NCI-H345 (cell line): Measurements from ENCODE around the gene PSMB7.

Experiments
- DNase-seq: peaks from one replicate; lab custom pipeline; 2025; lab: John Stamatoyannopoulos, UW

PSMB7 gene

GRCh38 chr9:124325816-124326215, 89.4 kb downstream of the PSMB7 start:
- no peak for DNase-seq

- no peak for DNase-seq
Observed at GRCh38 chr9:124323904-124324303, 91.3 kb downstream of the PSMB7 start.

- no peak for DNase-seq
Observed at GRCh38 chr9:124322618-124323432, 92.4 kb downstream of the PSMB7 start.

- no peak for DNase-seq
Observed at GRCh38 chr9:124321935-124322334, 93.3 kb downstream of the PSMB7 start.

- no peak for DNase-seq
Observed at GRCh38 chr9:124321416-124321815, 93.8 kb downstream of the PSMB7 start.

GRCh38 chr9:124320062-124320973, 94.9 kb downstream of the PSMB7 start:
- peak; percentile 63 for DNase-seq

- DNase-seq, result no peak
Observed at GRCh38 chr9:124315882-124316281, 99.4 kb downstream of the PSMB7 start.

- DNase-seq, result no peak
Observed at GRCh38 chr9:124313940-124314339, 101.3 kb downstream of the PSMB7 start.

GRCh38 chr9:124312290-124313265, 102.7 kb downstream of the PSMB7 start:
- no peak for DNase-seq

GRCh38 chr9:124311283-124311682, 104.0 kb downstream of the PSMB7 start:
- DNase-seq, result no peak

GRCh38 chr9:124309667-124310084, 105.6 kb downstream of the PSMB7 start:
- DNase-seq, result no peak

GRCh38 chr9:124308606-124309491, 106.4 kb downstream of the PSMB7 start:
- no peak for DNase-seq

GRCh38 chr9:124307379-124308030, 107.7 kb downstream of the PSMB7 start:
- no peak for DNase-seq

- DNase-seq, result no peak
Observed at GRCh38 chr9:124306098-124306735, 109.0 kb downstream of the PSMB7 start.

GRCh38 chr9:124304285-124304684, 111.0 kb downstream of the PSMB7 start:
- DNase-seq, result no peak

- DNase-seq, result no peak
Observed at GRCh38 chr9:124303762-124304161, 111.5 kb downstream of the PSMB7 start.
